ENCODE data around the gene GNA15.
"Not testable (repeated sequence)": the region's sequence is repeated elsewhere in the genome, so short reads cannot be mapped to it uniquely, and the experiment has no call there.

GNA15 gene

DNA sequence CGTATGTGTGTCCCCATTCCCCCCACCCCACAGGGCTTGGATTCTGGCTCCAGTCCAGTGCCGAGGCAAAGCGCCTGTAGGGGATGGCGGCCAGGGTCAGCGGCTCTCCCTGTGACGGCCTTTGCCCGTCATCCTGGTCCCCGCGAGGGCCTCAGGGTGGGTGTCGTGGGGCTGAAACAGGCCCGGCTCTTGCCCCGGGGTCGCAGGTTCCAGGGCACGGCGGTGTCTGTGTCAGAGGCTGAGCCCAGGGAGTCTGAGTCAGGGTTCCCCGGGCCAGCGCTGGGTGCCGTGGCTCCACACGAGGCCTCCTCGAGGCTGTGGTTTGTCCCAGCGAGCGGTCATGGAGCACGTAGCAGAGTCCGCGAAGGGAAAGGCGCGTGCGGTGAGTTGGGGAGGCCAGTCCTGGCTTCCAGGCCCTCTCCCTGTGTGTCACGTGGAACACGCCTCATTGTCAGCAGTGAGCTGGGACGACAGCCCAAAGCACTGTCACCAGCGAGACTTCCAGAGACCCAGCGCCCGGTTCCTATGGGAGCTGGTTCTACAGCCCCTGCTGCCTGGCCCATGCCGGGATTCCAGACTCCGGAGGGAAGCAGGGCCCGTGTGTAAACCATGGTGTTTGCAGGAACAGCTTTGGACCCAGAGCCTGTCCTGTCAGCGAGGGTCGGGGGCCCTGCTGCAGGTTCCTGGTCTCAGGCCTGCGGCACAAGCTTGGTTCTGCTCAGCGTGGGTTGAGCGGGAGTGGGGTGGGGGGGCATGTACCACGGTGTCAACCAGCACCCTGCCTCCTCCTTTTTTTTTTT is 63.3 kb downstream of the GNA15 start:
- no peak overlapping the region for H3K4me3 ChIP-seq (ENCODE audit: low read depth, low read length)
- H3K9me3 ChIP-seq (ENCODE audit: control insufficient read depth, insufficient read depth, low read length) = no peaks in the 10 kb centered on the region
- no peak overlapping the region for H3K27ac ChIP-seq (ENCODE audit: low read depth, low read length)
- no peaks in the 10 kb centered on the region for H3K27me3 ChIP-seq (ENCODE audit: control insufficient read depth, insufficient read depth, low read length)
- no peak overlapping the region for H3K9ac ChIP-seq (ENCODE audit: low read depth, low read length)
- H3K4me1 ChIP-seq (ENCODE audit: control insufficient read depth, insufficient read depth, low read length) = no peaks in the 10 kb centered on the region
- peaks cover 45% of the 10 kb centered on the region for H3K36me3 ChIP-seq (ENCODE audit: control insufficient read depth, insufficient read depth, low read length)

DNA sequence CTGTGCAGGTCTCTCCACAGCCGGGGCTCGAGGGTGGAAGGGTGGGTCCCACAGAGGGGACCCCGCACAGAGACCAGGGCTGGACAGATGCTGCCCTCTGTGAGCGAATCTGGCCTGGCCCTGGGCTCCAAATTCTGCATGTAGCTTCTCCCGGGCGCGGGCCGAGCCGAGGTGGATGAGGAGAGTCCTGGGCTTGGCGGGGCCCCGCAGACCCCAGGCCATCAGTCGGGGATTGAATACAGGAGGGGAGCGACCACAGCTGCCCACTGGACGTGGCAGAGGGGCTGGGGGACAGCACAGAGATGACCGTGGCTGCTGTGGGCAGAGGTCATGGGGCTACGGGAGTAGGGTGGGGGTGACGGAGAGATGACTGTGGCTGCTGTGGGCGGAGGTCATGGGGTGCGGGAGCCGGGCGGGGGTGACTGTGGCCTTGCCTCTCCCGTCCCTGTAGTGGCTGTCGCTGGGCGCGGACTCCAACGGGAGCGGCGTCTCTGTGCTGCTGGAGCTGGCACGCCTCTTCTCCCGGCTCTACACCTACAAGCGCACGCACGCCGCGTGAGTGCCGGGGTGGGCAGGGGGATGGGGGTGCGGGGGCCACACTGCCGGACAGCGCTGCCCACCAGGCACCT is 65.4 kb downstream of the GNA15 start:
- Histone ChIP-seq H3K27me3 (ENCODE audit: control insufficient read depth, insufficient read depth, low read length) (no peaks in the 10 kb centered on the region), H3K9me3 (ENCODE audit: control insufficient read depth, insufficient read depth, low read length) (no peaks in the 10 kb centered on the region), H3K27ac (ENCODE audit: low read depth, low read length) (no peak overlapping the region), H3K4me1 (ENCODE audit: control insufficient read depth, insufficient read depth, low read length) (no peaks in the 10 kb centered on the region), H3K36me3 (ENCODE audit: control insufficient read depth, insufficient read depth, low read length) (peaks cover 52% of the 10 kb centered on the region), H3K4me3 (ENCODE audit: low read depth, low read length) (no peak overlapping the region), H3K9ac (ENCODE audit: low read depth, low read length) (no peak overlapping the region)

DNA sequence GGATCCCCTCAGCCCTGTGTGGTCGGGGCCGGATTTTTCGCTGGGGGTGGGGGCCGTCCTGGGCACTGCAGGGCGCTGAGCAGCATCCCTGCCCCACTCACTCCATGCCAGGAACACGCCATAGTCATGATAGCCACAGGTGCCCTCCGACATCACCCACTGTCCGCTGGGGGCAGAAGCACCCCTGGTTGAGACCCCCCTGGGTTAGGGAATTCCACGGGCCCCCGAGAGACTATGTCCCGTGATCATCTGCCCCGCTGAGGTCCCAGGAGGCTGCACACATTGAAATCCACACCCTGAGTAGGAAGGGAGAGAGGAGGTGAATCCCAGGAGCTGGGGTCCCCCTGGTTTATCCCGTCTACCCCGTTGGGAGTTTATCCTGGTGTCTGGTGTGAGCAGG is 66.1 kb downstream of the GNA15 start:
- H3K27ac ChIP-seq (ENCODE audit: low read depth, low read length) = no peak overlapping the region
- H3K9me3 ChIP-seq (ENCODE audit: control insufficient read depth, insufficient read depth, low read length) = no peaks in the 10 kb centered on the region
- no peaks in the 10 kb centered on the region for H3K27me3 ChIP-seq (ENCODE audit: control insufficient read depth, insufficient read depth, low read length)
- H3K4me3 ChIP-seq (ENCODE audit: low read depth, low read length) = no peak overlapping the region
- H3K4me1 ChIP-seq (ENCODE audit: control insufficient read depth, insufficient read depth, low read length) = no peaks in the 10 kb centered on the region
- no peak overlapping the region for H3K9ac ChIP-seq (ENCODE audit: low read depth, low read length)
- peaks cover 52% of the 10 kb centered on the region for H3K36me3 ChIP-seq (ENCODE audit: control insufficient read depth, insufficient read depth, low read length)

GRCh38 chr19:3202346-3202745 is 66.5 kb downstream of the GNA15 start:
- H3K4me1 ChIP-seq (ENCODE audit: control insufficient read depth, insufficient read depth, low read length) = no peaks in the 10 kb centered on the region
- peaks cover 54% of the 10 kb centered on the region for H3K36me3 ChIP-seq (ENCODE audit: control insufficient read depth, insufficient read depth, low read length)
- no peaks in the 10 kb centered on the region for H3K27me3 ChIP-seq (ENCODE audit: control insufficient read depth, insufficient read depth, low read length)
- H3K27ac ChIP-seq (ENCODE audit: low read depth, low read length) = no peak overlapping the region
- no peak overlapping the region for H3K9ac ChIP-seq (ENCODE audit: low read depth, low read length)
- no peaks in the 10 kb centered on the region for H3K9me3 ChIP-seq (ENCODE audit: control insufficient read depth, insufficient read depth, low read length)
- no peak overlapping the region for H3K4me3 ChIP-seq (ENCODE audit: low read depth, low read length)

GRCh38 chr19:3202895-3203294 is 67.1 kb downstream of the GNA15 start:
- not testable (repeated sequence) for H3K27me3 ChIP-seq (ENCODE audit: control insufficient read depth, insufficient read depth, low read length); H3K9me3 ChIP-seq (ENCODE audit: control insufficient read depth, insufficient read depth, low read length); H3K4me3 ChIP-seq (ENCODE audit: low read depth, low read length); H3K27ac ChIP-seq (ENCODE audit: low read depth, low read length); H3K9ac ChIP-seq (ENCODE audit: low read depth, low read length); H3K4me1 ChIP-seq (ENCODE audit: control insufficient read depth, insufficient read depth, low read length)
- H3K36me3 ChIP-seq (ENCODE audit: control insufficient read depth, insufficient read depth, low read length) = peaks cover 58% of the 10 kb centered on the region

DNA sequence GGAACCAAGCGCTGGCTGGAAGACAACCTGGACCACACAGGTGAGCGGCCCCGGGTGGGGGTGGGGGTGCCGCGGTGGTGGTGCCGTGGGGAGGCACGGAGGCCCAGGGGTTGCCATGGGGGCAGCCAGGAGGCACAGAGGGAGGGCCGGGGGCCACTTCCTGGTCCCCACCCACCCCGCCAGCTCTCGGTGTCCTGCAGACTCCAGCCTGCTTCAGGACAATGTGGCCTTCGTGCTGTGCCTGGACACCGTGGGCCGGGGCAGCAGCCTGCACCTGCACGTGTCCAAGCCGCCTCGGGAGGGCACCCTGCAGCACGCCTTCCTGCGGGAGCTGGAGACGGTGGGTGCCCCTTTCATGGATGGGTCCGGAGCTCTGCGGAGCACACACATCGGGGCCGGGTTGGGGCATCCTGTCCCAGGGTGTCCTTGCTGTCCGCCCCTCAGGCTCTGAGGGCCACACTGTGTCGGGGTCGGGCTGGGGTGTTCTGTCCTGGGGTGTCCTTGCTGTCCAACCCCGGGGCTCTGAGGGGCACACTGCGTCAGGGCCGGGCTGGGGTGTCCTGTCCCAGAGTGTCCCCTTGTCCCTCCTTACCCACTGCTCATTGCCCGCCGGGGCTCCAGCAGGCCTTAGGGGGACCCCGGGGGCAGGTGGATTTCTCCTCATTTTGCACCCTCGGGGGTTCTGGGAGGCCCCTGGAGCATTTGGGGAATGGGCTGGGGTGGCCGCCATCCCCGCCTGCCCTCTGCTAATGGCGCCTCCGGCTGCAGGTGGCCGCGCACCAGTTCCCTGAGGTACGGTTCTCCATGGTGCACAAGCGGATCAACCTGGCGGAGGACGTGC is 68.2 kb downstream of the GNA15 start:
- H3K36me3 ChIP-seq (ENCODE audit: control insufficient read depth, insufficient read depth, low read length) = peaks cover 63% of the 10 kb centered on the region
- H3K9me3 ChIP-seq (ENCODE audit: control insufficient read depth, insufficient read depth, low read length) = no peaks in the 10 kb centered on the region
- no peak overlapping the region for H3K4me3 ChIP-seq (ENCODE audit: low read depth, low read length)
- H3K4me1 ChIP-seq (ENCODE audit: control insufficient read depth, insufficient read depth, low read length) = no peaks in the 10 kb centered on the region
- H3K27ac ChIP-seq (ENCODE audit: low read depth, low read length) = no peak overlapping the region
- no peak overlapping the region for H3K9ac ChIP-seq (ENCODE audit: low read depth, low read length)
- no peaks in the 10 kb centered on the region for H3K27me3 ChIP-seq (ENCODE audit: control insufficient read depth, insufficient read depth, low read length)

DNA sequence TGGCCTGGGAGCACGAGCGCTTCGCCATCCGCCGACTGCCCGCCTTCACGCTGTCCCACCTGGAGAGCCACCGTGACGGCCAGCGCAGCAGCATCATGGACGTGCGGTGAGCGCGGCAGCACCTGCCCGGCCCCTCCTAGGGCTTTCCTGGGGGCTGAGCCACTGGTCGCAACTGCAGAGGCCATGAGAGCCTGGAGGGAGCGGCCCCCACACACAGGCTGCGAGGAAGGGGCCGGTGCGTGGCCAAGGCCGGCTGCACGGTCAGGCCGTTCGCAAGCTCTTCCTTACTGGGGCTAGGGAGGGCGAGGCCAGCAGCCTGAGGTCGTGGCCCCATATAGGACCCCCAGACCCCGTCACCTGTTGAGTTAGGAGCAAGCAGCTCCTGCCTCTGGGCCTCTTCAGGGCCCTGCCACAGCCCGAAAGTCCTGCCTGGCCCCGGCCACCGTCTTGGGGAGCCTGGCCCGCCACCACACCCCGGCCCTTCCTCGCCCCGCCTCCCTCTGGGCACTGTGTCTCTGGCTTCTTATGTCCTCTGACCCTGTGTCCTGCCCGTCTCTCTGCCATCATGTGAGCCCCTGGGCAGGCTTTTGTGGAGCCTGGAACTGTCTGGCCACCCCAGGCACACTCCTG is 68.9 kb downstream of the GNA15 start:
- Histone ChIP-seq H3K27ac (ENCODE audit: low read depth, low read length) (no peak overlapping the region), H3K27me3 (ENCODE audit: control insufficient read depth, insufficient read depth, low read length) (no peaks in the 10 kb centered on the region), H3K9ac (ENCODE audit: low read depth, low read length) (no peak overlapping the region), H3K4me3 (ENCODE audit: low read depth, low read length) (no peak overlapping the region), H3K36me3 (ENCODE audit: control insufficient read depth, insufficient read depth, low read length) (peaks cover 62% of the 10 kb centered on the region), H3K4me1 (ENCODE audit: control insufficient read depth, insufficient read depth, low read length) (no peaks in the 10 kb centered on the region), H3K9me3 (ENCODE audit: control insufficient read depth, insufficient read depth, low read length) (no peaks in the 10 kb centered on the region)

- H3K36me3 ChIP-seq (ENCODE audit: control insufficient read depth, insufficient read depth, low read length) = peaks cover 58% of the 10 kb centered on the region
- H3K27ac ChIP-seq (ENCODE audit: low read depth, low read length) = no peak overlapping the region
These were observed 70.6 kb downstream of the GNA15 start for GRCh38 chr19:3206216-3206953.

DNA sequence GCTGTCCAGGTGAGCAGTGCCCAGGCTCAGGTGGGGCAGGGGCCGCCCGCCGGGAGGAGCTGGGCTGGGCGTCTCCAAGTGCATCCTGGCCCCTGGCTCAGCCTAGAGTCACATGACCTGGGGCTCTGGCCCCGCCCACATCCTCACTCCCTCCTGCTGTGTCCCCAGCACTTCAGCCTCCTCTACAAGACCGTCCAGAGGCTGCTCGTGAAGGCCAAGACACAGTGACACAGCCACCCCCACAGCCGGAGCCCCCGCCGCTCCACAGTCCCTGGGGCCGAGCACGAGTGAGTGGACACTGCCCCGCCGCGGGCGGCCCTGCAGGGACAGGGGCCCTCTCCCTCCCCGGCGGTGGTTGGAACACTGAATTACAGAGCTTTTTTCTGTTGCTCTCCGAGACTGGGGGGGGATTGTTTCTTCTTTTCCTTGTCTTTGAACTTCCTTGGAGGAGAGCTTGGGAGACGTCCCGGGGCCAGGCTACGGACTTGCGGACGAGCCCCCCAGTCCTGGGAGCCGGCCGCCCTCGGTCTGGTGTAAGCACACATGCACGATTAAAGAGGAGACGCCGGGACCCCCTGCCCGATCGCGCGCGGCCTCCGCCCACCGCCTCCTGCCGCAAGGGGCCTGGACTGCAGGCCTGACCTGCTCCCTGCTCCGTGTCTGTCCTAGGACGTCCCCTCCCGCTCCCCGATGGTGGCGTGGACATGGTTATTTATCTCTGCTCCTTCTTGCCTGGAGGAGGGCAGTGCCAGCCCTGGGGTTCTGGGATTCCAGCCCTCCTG is 71.8 kb downstream of the GNA15 start:
- no peaks in the 10 kb centered on the region for H3K27me3 ChIP-seq (ENCODE audit: control insufficient read depth, insufficient read depth, low read length)
- H3K4me3 ChIP-seq (ENCODE audit: low read depth, low read length) = no peak overlapping the region
- no peak overlapping the region for H3K27ac ChIP-seq (ENCODE audit: low read depth, low read length)
- H3K9me3 ChIP-seq (ENCODE audit: control insufficient read depth, insufficient read depth, low read length) = no peaks in the 10 kb centered on the region
- H3K9ac ChIP-seq (ENCODE audit: low read depth, low read length) = no peak overlapping the region
- H3K36me3 ChIP-seq (ENCODE audit: control insufficient read depth, insufficient read depth, low read length) = peaks cover 52% of the 10 kb centered on the region
- peaks cover 3% of the 10 kb centered on the region; the same call in 1 of the 2 replicates for H3K4me1 ChIP-seq (ENCODE audit: control insufficient read depth, insufficient read depth, low read length)

More at GRCh38 chr19:3206216-3206953, 70.6 kb downstream of the GNA15 start:
- no peak overlapping the region for H3K4me3 ChIP-seq (ENCODE audit: low read depth, low read length)
- no peaks in the 10 kb centered on the region for H3K9me3 ChIP-seq (ENCODE audit: control insufficient read depth, insufficient read depth, low read length)
- no peaks in the 10 kb centered on the region for H3K27me3 ChIP-seq (ENCODE audit: control insufficient read depth, insufficient read depth, low read length)
- peaks cover 3% of the 10 kb centered on the region; the same call in 1 of the 2 replicates for H3K4me1 ChIP-seq (ENCODE audit: control insufficient read depth, insufficient read depth, low read length)
- no peak overlapping the region for H3K9ac ChIP-seq (ENCODE audit: low read depth, low read length)
